ACC112 (cell line): ENCODE results near the gene RCC2.

Source experiments
- H2AFZ ChIP-seq: fragments of 200-600 bp; sonication (generic); one replicate; pipeline ENCODE4 v1.6.0; 2017; ENCODE audit warnings: antibody characterized with exemption, low read length; ENCODE audit not compliant: unreplicated experiment
- H3K27ac ChIP-seq: fragments of 200-600 bp; sonication (generic); 2 replicates; pipeline ENCODE4 v1.5.1; 2014; ENCODE audit warnings: low read depth, mild to moderate bottlenecking, antibody characterized with exemption, low read length, moderate library complexity
- H3K27me3 ChIP-seq: fragments of 200-600 bp; sonication (generic); 2 replicates; pipeline ENCODE4 v1.6.1; 2014; ENCODE audit warnings: mild to moderate bottlenecking, antibody characterized with exemption, low read length, moderate library complexity, mixed read lengths; ENCODE audit not compliant: insufficient read depth
- H3K36me3 ChIP-seq: fragments of 200-600 bp; sonication (generic); 2 replicates; pipeline ENCODE4 v1.6.1; 2016; ENCODE audit warnings: mild to moderate bottlenecking, antibody characterized with exemption, low read length, moderate library complexity, mixed read lengths; ENCODE audit not compliant: insufficient read depth
- H3K4me1 ChIP-seq: fragments of 200-600 bp; sonication (generic); one replicate; pipeline ENCODE4 v1.6.1; 2016; ENCODE audit warnings: low read length, mixed read lengths; ENCODE audit not compliant: insufficient read depth, unreplicated experiment, control insufficient read depth
- H3K4me3 ChIP-seq: fragments of 200-600 bp; sonication (generic); 2 replicates; pipeline ENCODE4 v1.5.1; 2014; ENCODE audit warnings: mild to moderate bottlenecking, low read depth, low read length
- H3K79me2 ChIP-seq: fragments of 200-600 bp; sonication (generic); one replicate; pipeline ENCODE4 v1.6.0; 2016; ENCODE audit warnings: low read length; ENCODE audit not compliant: control insufficient read depth, unreplicated experiment, insufficient read depth

The RCC2 gene

DNA sequence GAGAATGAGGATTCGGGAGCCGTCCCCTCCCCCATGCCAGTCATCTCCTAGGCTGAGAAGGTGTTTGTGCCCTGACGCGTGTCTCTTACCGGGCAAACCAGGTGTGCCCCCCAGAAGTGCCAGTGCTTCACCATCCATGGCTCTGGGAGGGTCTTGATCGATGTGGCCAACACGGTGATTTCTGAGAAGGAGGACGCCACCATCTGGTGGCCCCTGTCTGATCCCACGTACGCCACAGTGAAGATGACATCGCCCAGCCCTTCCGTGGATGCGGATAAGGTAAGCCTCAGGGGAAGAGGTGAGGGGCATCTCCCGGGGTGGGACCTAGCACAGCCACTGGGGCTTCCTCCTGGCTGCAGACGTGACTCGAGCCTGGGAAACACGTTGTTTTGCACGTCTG is 66.5 kb downstream of the RCC2 start:
- Histone ChIP-seq H3K27ac (no peak overlapping the region), H3K4me1 (peaks cover 4% of the 10 kb centered on the region), H3K79me2 (no peaks in the 10 kb centered on the region), H3K27me3 (peaks cover 33% of the 10 kb centered on the region), H2AFZ (no peak overlapping the region), H3K36me3 (no peaks in the 10 kb centered on the region), H3K4me3 (no peak overlapping the region)

DNA sequence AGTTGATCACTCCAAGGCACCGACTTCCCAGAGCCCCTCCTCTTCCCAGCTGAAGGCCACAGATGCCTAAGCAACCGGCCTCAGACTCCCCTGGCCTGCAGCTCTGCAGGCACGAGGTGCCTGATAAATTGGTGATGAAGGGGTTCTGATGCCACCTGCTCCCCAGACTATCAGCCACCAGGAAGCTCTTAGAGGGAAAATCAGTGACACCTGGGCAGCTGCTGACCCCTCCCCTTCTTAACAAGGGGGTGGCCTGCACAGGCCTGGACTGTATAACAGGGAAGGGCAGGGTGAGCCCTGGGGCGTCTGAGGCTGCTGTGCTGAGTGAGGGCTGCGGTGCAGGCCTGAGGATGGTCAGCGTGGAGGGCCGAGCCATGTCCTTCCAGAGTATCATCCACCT is 67.6 kb downstream of the RCC2 start, which contains the start of gene PADI6:
Gene PADI6 (plus strand): TSS at position 301 of the 400 bp plus-strand sequence. CDS start 50 bp downstream, at position 351.
- Histone ChIP-seq H3K27ac (no peak within 1 kb of the TSS), H2AFZ (no peak within 1 kb of the TSS), H3K4me1 (peaks cover 4% of the 10 kb centered on the region), H3K4me3 (no peak within 1 kb of the TSS), H3K36me3 (no peaks in the 10 kb centered on the region), H3K79me2 (no peaks in the 10 kb centered on the region), H3K27me3 (peaks cover 33% of the 10 kb centered on the region)

DNA sequence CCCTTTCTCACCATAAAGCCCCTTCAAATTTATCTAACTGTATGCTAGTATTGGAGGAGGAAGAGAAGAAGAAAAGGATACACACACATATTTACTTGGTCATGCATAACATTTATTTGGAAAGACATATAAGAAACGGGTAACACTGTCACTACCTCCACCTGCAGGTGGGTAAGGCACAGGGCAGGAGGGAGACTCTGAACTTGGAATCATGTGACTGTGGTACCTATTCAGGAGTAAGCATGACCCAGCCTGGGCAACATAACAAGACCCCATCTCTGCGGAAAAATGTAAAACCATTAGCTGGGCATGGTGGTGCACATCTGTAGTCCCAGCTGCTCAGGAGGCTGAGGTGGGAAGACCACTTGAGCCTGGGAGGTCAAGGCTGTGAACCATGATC is 68.9 kb downstream of the RCC2 start:
- H3K27ac ChIP-seq: no peak overlapping the region
- no peak overlapping the region for H2AFZ ChIP-seq
- H3K79me2 ChIP-seq: no peaks in the 10 kb centered on the region
- peaks cover 4% of the 10 kb centered on the region for H3K4me1 ChIP-seq
- no peaks in the 10 kb centered on the region for H3K36me3 ChIP-seq
- peaks cover 40% of the 10 kb centered on the region for H3K27me3 ChIP-seq
- no peak overlapping the region for H3K4me3 ChIP-seq

DNA sequence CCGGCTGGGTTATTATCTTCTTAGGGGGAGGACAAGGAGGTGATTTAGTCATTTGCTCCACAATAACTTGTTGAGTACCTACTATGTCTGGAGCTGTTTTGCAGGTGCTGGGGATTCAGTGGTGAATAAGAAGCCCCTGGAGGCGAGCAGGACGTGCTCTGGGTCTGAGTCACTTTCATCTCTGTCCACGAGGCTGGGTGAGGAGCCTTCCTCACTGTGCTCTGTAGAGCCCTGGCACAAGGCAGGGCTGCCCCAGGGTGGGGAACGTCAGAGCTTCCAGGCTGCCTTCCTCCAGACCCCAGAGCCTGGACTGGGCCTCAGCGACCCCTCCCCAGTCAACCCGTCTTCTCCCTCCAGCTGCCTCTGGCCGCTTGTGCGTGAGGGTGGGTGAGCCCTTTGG is 70.0 kb downstream of the RCC2 start:
- Histone ChIP-seq H2AFZ (no peak overlapping the region), H3K79me2 (no peaks in the 10 kb centered on the region), H3K4me1 (peaks cover 4% of the 10 kb centered on the region), H3K4me3 (no peak overlapping the region), H3K27me3 (peaks cover 37% of the 10 kb centered on the region), H3K36me3 (no peaks in the 10 kb centered on the region), H3K27ac (no peak overlapping the region)

DNA sequence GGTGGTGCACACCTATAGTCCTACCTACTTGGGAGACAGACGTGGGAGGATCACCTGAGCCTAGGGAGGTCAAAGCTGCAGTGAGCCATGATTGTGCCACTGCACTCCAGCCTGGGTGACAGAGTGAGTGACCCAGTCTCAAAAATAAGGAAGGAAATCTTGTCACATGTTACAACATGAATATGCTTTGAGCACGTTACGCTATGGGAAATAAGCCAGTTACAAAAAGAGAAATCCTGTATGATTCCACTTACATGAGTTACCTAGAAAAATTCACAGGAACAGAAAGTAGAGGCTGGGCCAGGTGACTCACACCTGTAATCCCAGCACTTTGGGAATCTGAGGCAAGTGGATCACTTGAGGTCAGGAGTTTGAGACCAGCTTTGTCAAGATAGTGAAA is 74.2 kb downstream of the RCC2 start:
- Histone ChIP-seq H3K27ac (no peak overlapping the region), H2AFZ (no peak overlapping the region), H3K4me1 (peaks cover 4% of the 10 kb centered on the region), H3K27me3 (peaks cover 43% of the 10 kb centered on the region), H3K79me2 (no peaks in the 10 kb centered on the region), H3K4me3 (no peak overlapping the region), H3K36me3 (no peaks in the 10 kb centered on the region)

DNA sequence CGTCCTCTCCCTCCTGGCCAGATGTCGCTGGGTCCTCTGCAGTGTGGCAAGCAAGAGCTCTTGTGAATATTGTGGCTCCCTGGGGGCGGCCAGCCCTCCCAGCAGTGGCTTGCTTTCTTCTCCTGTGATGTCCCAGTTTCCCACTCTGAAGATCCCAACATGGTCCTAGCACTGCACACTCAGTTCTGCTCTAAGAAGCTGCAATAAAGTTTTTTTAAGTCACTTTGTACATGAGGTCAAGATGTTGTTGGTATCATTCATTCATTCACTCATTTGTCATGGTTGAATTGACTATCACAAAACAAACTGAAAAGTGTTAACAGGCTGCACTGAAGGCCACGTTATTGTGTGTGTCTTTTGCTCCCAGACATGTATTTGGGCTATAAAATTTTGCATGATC is 75.7 kb downstream of the RCC2 start:
- no peak overlapping the region for H3K27ac ChIP-seq
- H3K4me1 ChIP-seq: no peaks in the 10 kb centered on the region
- no peaks in the 10 kb centered on the region for H3K79me2 ChIP-seq
- H3K4me3 ChIP-seq: no peak overlapping the region
- H3K27me3 ChIP-seq: peaks cover 41% of the 10 kb centered on the region
- no peaks in the 10 kb centered on the region for H3K36me3 ChIP-seq
- no peak overlapping the region for H2AFZ ChIP-seq

DNA sequence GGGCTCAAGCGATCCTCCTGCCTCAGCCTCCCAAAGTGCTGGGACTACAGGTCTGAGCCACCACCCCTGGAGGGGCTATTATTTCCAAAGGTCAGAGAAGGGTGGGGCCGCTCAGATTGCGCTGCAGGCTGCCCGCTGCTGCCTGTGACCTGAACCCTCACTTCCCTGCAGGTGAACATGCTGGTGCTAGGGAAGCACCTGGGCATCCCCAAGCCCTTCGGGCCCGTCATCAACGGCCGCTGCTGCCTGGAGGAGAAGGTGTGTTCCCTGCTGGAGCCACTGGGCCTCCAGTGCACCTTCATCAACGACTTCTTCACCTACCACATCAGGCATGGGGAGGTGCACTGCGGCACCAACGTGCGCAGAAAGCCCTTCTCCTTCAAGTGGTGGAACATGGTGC is 76.1 kb downstream of the RCC2 start:
- Histone ChIP-seq H3K36me3 (no peaks in the 10 kb centered on the region), H3K27ac (no peak overlapping the region), H3K79me2 (no peaks in the 10 kb centered on the region), H3K27me3 (peaks cover 38% of the 10 kb centered on the region), H2AFZ (no peak overlapping the region), H3K4me1 (no peaks in the 10 kb centered on the region), H3K4me3 (no peak overlapping the region)

DNA sequence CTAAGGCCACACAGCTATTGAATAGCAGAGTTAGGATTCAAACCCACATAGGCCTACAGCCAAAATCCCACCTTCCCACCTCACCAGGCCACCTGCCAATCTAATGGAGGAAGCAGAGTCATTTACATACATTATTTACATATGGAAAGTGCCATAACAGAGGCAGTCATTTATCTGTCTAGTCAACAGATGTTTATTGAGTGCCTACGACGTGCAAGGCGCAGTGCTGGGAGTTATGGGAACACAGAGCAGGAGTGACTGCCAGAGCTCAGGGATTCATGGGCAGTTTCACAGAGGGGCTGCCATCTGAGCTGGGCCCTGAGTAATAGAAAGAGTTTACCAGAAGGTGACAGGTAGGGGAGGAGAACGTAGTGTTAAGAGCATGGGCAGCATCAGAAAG is 77.8 kb downstream of the RCC2 start:
- Histone ChIP-seq H3K79me2 (no peaks in the 10 kb centered on the region), H3K27ac (no peak overlapping the region), H3K4me3 (no peak overlapping the region), H3K36me3 (no peaks in the 10 kb centered on the region), H3K4me1 (no peaks in the 10 kb centered on the region), H2AFZ (no peak overlapping the region), H3K27me3 (peaks cover 23% of the 10 kb centered on the region)

DNA sequence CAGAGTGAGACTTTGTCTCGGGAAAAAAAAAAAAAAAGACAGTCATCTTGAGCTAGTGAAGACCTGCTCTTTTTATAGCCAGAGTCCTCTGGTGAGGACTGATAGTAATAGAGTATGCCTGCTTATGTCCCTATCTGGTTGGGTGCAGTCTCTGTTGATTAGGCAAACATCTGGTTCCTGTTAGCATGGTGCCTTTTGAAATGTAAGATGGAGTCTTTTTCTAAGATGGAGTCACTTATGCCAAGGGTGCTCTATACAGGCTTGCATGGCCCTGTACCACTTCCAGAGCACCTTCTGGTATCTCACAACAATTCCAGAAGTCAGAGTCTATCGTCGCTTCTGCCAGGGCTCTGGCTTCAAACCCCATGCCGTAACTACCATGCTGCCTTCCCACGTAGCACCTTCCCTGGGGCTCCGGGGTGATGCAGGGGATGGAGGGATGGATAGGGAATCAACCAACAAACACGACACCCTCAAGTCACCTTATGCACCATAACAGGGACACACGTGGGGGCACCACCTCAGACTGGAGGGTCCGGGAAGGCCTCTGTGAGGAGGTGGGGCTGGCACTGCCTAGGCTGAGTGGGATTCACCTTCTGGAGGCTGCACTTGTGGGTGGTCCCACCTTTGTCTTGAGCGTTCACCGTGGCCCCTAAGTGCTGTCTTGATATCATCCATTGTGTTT is 79.1 kb downstream of the RCC2 start:
- Histone ChIP-seq H3K79me2 (no peaks in the 10 kb centered on the region), H3K27me3 (peaks cover 15% of the 10 kb centered on the region), H2AFZ (no peak overlapping the region), H3K4me1 (no peaks in the 10 kb centered on the region), H3K27ac (no peak overlapping the region), H3K36me3 (no peaks in the 10 kb centered on the region), H3K4me3 (no peak overlapping the region)

DNA sequence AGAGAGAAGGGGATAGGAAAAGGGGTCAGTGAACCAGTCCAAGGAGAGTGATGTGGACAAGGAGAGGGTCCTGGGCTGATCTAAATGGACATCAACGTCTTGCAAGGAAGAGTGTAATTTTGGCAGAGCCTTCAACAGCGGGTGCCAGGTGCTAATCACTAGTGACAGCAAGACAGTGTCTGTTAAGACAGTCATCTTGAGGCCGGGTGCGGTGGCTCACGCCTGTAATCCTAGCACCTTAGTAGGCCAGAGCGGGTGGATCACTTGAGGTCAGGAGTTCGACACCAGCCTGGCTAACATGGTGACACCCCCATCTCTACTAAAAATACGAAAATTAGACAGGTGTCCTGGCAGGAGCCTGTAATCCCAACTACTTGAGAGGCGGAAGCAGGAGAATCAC is 79.7 kb downstream of the RCC2 start:
- Histone ChIP-seq H3K4me1 (no peaks in the 10 kb centered on the region), H3K79me2 (no peaks in the 10 kb centered on the region), H3K4me3 (no peak overlapping the region), H2AFZ (no peak overlapping the region), H3K27me3 (peaks cover 14% of the 10 kb centered on the region), H3K36me3 (no peaks in the 10 kb centered on the region), H3K27ac (no peak overlapping the region)

DNA sequence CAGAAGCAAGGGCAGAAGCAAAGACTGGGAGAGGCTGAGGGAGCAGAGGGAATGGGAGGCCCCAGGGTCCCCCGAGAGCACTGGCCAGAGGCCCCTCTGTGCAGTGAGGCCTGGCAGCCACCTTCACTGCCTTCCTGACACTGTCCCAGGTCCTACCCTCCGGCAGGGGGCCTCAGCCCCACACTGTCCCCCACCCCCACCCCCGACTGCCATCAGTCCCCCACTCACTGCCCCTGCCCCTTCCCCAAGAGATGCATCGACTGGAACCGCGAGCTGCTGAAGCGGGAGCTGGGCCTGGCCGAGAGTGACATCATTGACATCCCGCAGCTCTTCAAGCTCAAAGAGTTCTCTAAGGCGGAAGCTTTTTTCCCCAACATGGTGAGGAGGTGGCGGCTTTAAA is 80.4 kb downstream of the RCC2 start:
- peaks cover 6% of the 10 kb centered on the region; the same call in 1 of the 2 replicates for H3K27me3 ChIP-seq

More for the DNA sequence above, 80.4 kb downstream of the RCC2 start:
- no peaks in the 10 kb centered on the region for H3K4me1 ChIP-seq
- H3K79me2 ChIP-seq: no peaks in the 10 kb centered on the region
- H3K36me3 ChIP-seq: no peaks in the 10 kb centered on the region
- no peak overlapping the region for H2AFZ ChIP-seq
- H3K4me3 ChIP-seq: no peak overlapping the region
- no peak overlapping the region for H3K27ac ChIP-seq
